ENCODE data around the gene ALKBH5. TPM values are rescaled to one million over a fixed set of nuclear protein-coding genes. Genes with fewer than 3 reads are reported as not detected.
A peak's percentile ranks its signal among the peaks of the same experiment; 100 is the strongest.

ALKBH5 gene
- total and polyA plus RNA-seq, 8 donors: 53.6 to 99.6 (median 63.1) TPM

GRCh38 chr17:18143044-18143936, 40.3 kb upstream of the ALKBH5 start:
- H3K4me3 ChIP-seq: no peak overlapping the region
- TF ChIP-seq CTCF (IDR thresholded peaks at IDR 0.05): no peak
- intact Hi-C loops (cut with DNase I): no loop called here
- H3K9me3 ChIP-seq: no peaks in the 10 kb centered on the region
- peaks cover 0 to 5% of the 10 kb centered on the region in 2 donors for H3K27me3 ChIP-seq
- no peak for DNase-seq
- H3K36me3 ChIP-seq: no peaks in the 10 kb centered on the region
- H3K4me1 ChIP-seq: no peaks in the 10 kb centered on the region
- ATAC-seq: peak; percentile 66
- H3K27ac ChIP-seq: no peak overlapping the region

- Histone ChIP-seq H3K4me3 (no peak overlapping the region), H3K27ac (no peak overlapping the region), H3K9me3 (no peaks in the 10 kb centered on the region), H3K36me3 (no peaks in the 10 kb centered on the region), H3K4me1 (no peaks in the 10 kb centered on the region), H3K27me3 (peaks cover 0 to 5% of the 10 kb centered on the region in 2 donors)
- intact Hi-C loops (cut with DNase I): no loop called here
- DNase-seq (no peak), ATAC-seq (no peak)
- TF ChIP-seq CTCF (IDR thresholded peaks at IDR 0.05): no peak
These were observed 39.4 kb upstream of the ALKBH5 start for GRCh38 chr17:18144261-18144660.

DNA sequence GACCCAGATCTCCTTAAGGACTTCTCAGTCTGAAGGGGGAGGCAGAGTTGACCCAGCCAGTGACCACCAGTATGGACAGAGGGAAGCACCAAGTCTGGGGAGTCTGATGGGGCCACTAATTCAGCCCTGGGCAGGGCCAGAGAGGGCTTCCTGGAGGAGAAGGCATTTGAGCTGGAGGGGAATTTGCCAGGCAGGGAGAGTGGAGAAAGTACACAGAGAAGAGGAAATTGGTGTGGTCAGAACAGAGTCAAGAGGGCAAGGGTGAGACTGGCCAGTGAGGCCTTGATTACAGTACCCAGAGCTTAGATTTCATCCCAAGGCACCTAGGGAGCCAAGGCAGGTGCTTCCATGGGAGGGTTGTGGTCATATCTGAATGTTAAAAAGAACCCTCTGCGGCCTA, 38.8 kb upstream of the ALKBH5 start:
- DNase-seq: no peak
- no peak for ATAC-seq
- H3K9me3 ChIP-seq: no peaks in the 10 kb centered on the region
- peaks cover 0 to 5% of the 10 kb centered on the region in 2 donors for H3K27me3 ChIP-seq
- H3K4me3 ChIP-seq: no peak overlapping the region
- intact Hi-C loops (cut with DNase I): no loop called here
- H3K4me1 ChIP-seq: no peaks in the 10 kb centered on the region
- TF ChIP-seq CTCF (IDR thresholded peaks at IDR 0.05): no peak
- no peak overlapping the region for H3K27ac ChIP-seq
- no peaks in the 10 kb centered on the region for H3K36me3 ChIP-seq

GRCh38 chr17:18145811-18146210, 37.8 kb upstream of the ALKBH5 start:
- Histone ChIP-seq H3K9me3 (no peaks in the 10 kb centered on the region), H3K27ac (no peak overlapping the region), H3K27me3 (peaks cover 0 to 5% of the 10 kb centered on the region in 2 donors), H3K4me1 (no peaks in the 10 kb centered on the region), H3K4me3 (no peak overlapping the region), H3K36me3 (no peaks in the 10 kb centered on the region)
- no peak for DNase-seq
- no peak for TF ChIP-seq CTCF (IDR thresholded peaks at IDR 0.05)
- intact Hi-C loops (cut with DNase I): no loop called here
- no peak for ATAC-seq

GRCh38 chr17:18146259-18146658, 37.4 kb upstream of the ALKBH5 start:
- ATAC-seq (no peak), DNase-seq (no peak)
- H3K27me3 ChIP-seq: peaks cover 0 to 5% of the 10 kb centered on the region in 2 donors
- TF ChIP-seq CTCF (IDR thresholded peaks at IDR 0.05): no peak
- no peaks in the 10 kb centered on the region for H3K9me3 ChIP-seq
- no peak overlapping the region for H3K27ac ChIP-seq
- H3K4me1 ChIP-seq: no peaks in the 10 kb centered on the region
- intact Hi-C loops (cut with DNase I): no loop called here
- H3K36me3 ChIP-seq: no peaks in the 10 kb centered on the region
- no peak overlapping the region for H3K4me3 ChIP-seq
